GM23338 (cell line): ENCODE measurements around the gene COMMD10.

Experiments used
- CREB1 ChIP-seq: fragments of 250-450 bp; sonication (Bioruptor Pico); IDR thresholded peaks from 2 replicates; pipeline ENCODE4 v1.5.0; 2020; ENCODE audit warnings: low read depth, mild to moderate bottlenecking, moderate library complexity
- EZH2 ChIP-seq: fragments of 200-600 bp; sonication (generic); IDR thresholded peaks from one replicate; pipeline ENCODE4 v1.8.0; 2017; ENCODE audit warnings: antibody characterized with exemption, mild to moderate bottlenecking, low read depth; ENCODE audit not compliant: unreplicated experiment
- EZH2phosphoT487 ChIP-seq: fragments of 200-600 bp; sonication (generic); IDR thresholded peaks from one replicate; pipeline ENCODE4 v1.8.1; 2018; ENCODE audit warnings: antibody characterized with exemption; ENCODE audit not compliant: unreplicated experiment
- JUNB ChIP-seq: IDR thresholded peaks from one replicate; pipeline ENCODE4 v1.6.1; 2016; ENCODE audit warnings: antibody characterized with exemption; ENCODE audit not compliant: unreplicated experiment
- POLR2AphosphoS5 ChIP-seq: IDR thresholded peaks from 2 replicates; pipeline ENCODE4 v1.6.1; 2016; ENCODE audit warnings: antibody characterized with exemption, low read depth
- STAT1 ChIP-seq: IDR thresholded peaks from one replicate; pipeline ENCODE4 v1.6.1; 2016; ENCODE audit warnings: antibody characterized with exemption; ENCODE audit not compliant: unreplicated experiment
- ZNF114 ChIP-seq: fragments of 250-450 bp; sonication (Bioruptor Pico); IDR thresholded peaks from 2 replicates; pipeline ENCODE4 v1.5.0; 2020; ENCODE audit warnings: mild to moderate bottlenecking, moderate library complexity
- ZNF331 ChIP-seq: fragments of 250-450 bp; sonication (Bioruptor Pico); IDR thresholded peaks from 2 replicates; pipeline ENCODE4 v1.5.0; 2020; ENCODE audit warnings: low read depth, mild to moderate bottlenecking, moderate library complexity
- TF ChIP-seq, protein P1 (sequence below), 2 experiments: fragments of 200-600 bp in 1 of 2; sonication (generic) in 1 of 2; conservative IDR thresholded peaks; 2 replicates each; pipeline versions ENCODE4 v1.5.1 to v1.6.1; 2016 to 2017; ENCODE audit warnings: antibody characterized with exemption in 2 of 2, low read depth in 2 of 2, mild to moderate bottlenecking in 2 of 2, moderate library complexity in 1 of 2
- TF ChIP-seq, protein P2 (sequence below): IDR thresholded peaks from 2 replicates; pipeline ENCODE4 v1.6.1; 2016; ENCODE audit warnings: antibody characterized with exemption
- TF ChIP-seq, protein P3 (sequence below): IDR thresholded peaks from one replicate; pipeline ENCODE4 v1.6.1; 2018; ENCODE audit warnings: antibody characterized with exemption; ENCODE audit not compliant: unreplicated experiment

DNA sequence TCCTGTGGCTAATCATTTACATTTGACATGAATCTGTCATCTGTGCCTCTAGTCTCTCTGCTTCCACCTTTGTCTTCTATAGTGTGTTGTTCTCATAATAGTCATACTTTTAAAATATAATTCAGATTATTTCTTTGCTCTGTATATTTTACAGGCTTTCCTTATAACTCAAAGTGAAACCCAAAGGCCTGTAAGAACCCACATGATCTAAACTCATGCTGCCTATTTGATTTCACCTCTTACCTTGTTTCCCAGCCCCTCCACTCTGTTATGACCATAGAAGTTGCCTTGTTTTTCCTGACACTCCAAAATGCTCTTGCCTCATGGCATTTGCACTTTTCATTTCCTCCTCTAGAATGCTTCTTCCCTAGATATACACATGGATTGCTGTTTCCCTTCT, 74.2 kb downstream of the COMMD10 start:
- TF ChIP-seq, protein P1, sequence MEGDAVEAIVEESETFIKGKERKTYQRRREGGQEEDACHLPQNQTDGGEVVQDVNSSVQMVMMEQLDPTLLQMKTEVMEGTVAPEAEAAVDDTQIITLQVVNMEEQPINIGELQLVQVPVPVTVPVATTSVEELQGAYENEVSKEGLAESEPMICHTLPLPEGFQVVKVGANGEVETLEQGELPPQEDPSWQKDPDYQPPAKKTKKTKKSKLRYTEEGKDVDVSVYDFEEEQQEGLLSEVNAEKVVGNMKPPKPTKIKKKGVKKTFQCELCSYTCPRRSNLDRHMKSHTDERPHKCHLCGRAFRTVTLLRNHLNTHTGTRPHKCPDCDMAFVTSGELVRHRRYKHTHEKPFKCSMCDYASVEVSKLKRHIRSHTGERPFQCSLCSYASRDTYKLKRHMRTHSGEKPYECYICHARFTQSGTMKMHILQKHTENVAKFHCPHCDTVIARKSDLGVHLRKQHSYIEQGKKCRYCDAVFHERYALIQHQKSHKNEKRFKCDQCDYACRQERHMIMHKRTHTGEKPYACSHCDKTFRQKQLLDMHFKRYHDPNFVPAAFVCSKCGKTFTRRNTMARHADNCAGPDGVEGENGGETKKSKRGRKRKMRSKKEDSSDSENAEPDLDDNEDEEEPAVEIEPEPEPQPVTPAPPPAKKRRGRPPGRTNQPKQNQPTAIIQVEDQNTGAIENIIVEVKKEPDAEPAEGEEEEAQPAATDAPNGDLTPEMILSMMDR (conservative IDR thresholded peaks at IDR 0.05; ENCODE audit: low read depth in 2 of 2) = no peak
- TF ChIP-seq EZH2 = no peak
- no peak for TF ChIP-seq POLR2AphosphoS5
- TF ChIP-seq CREB1 (CRISPR knock-in tag) = no peak
- TF ChIP-seq EZH2phosphoT487 = no peak
- TF ChIP-seq, protein P2, sequence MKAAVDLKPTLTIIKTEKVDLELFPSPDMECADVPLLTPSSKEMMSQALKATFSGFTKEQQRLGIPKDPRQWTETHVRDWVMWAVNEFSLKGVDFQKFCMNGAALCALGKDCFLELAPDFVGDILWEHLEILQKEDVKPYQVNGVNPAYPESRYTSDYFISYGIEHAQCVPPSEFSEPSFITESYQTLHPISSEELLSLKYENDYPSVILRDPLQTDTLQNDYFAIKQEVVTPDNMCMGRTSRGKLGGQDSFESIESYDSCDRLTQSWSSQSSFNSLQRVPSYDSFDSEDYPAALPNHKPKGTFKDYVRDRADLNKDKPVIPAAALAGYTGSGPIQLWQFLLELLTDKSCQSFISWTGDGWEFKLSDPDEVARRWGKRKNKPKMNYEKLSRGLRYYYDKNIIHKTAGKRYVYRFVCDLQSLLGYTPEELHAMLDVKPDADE = no peak
- TF ChIP-seq STAT1 = no peak
- TF ChIP-seq JUNB = no peak
- no peak for TF ChIP-seq ZNF331 (CRISPR knock-in tag)
- TF ChIP-seq, protein P3, sequence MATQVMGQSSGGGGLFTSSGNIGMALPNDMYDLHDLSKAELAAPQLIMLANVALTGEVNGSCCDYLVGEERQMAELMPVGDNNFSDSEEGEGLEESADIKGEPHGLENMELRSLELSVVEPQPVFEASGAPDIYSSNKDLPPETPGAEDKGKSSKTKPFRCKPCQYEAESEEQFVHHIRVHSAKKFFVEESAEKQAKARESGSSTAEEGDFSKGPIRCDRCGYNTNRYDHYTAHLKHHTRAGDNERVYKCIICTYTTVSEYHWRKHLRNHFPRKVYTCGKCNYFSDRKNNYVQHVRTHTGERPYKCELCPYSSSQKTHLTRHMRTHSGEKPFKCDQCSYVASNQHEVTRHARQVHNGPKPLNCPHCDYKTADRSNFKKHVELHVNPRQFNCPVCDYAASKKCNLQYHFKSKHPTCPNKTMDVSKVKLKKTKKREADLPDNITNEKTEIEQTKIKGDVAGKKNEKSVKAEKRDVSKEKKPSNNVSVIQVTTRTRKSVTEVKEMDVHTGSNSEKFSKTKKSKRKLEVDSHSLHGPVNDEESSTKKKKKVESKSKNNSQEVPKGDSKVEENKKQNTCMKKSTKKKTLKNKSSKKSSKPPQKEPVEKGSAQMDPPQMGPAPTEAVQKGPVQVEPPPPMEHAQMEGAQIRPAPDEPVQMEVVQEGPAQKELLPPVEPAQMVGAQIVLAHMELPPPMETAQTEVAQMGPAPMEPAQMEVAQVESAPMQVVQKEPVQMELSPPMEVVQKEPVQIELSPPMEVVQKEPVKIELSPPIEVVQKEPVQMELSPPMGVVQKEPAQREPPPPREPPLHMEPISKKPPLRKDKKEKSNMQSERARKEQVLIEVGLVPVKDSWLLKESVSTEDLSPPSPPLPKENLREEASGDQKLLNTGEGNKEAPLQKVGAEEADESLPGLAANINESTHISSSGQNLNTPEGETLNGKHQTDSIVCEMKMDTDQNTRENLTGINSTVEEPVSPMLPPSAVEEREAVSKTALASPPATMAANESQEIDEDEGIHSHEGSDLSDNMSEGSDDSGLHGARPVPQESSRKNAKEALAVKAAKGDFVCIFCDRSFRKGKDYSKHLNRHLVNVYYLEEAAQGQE = no peak
- no peak for TF ChIP-seq ZNF114 (CRISPR knock-in tag)
